GM12874 (cell line): ENCODE results near the gene SPDEF.

Experiments
- CTCF ChIP-seq: IDR thresholded peaks from 2 replicates; pipeline ENCODE4 v1.5.1; 2011; ENCODE audit warnings: low read depth, mild to moderate bottlenecking, control low read depth, low read length, moderate library complexity; ENCODE audit not compliant: insufficient read depth

SPDEF gene

GRCh38 chr6:34597605-34598353, 41.6 kb upstream of the SPDEF start:
- TF ChIP-seq CTCF = no peak

- no peak for TF ChIP-seq CTCF
Observed at GRCh38 chr6:34596798-34597197, 40.7 kb upstream of the SPDEF start.

GRCh38 chr6:34595332-34596184, 39.4 kb upstream of the SPDEF start:
- TF ChIP-seq CTCF = no peak

GRCh38 chr6:34593701-34594100, 37.6 kb upstream of the SPDEF start:
- no peak for TF ChIP-seq CTCF

GRCh38 chr6:34592208-34592952, 36.3 kb upstream of the SPDEF start:
- TF ChIP-seq CTCF = no peak

GRCh38 chr6:34589691-34590090, 33.6 kb upstream of the SPDEF start:
- TF ChIP-seq CTCF = no peak

- no peak for TF ChIP-seq CTCF
Observed at GRCh38 chr6:34589140-34589539, 33.0 kb upstream of the SPDEF start.
